Astrocyte of the spinal cord (primary cell): ENCODE measurements around the gene HPCA.

ENCODE experiments used
- DNase-seq: peaks from one replicate; pipeline ENCODE4 v3.0.0; 2011; ENCODE audit warnings: low read depth, low spot score
- H3K4me3 ChIP-seq: 2 replicates; pipeline ENCODE4 v1.5.1; 2011; ENCODE audit warnings: low read depth, mild to moderate bottlenecking, low read length, moderate library complexity
- CTCF ChIP-seq: IDR thresholded peaks from 2 replicates; pipeline ENCODE4 v1.5.1; 2012; ENCODE audit warnings: low read depth, mild to moderate bottlenecking, low read length, inconsistent platforms
- in situ Hi-C: cut with HindIII; loops from 2 replicates; pipeline ENCODE4 v1.10.0; 2017; ENCODE audit warnings: low sequenced_read_pairs

The HPCA gene

GRCh38 chr1:32867151-32867550 is 19.1 kb upstream of the HPCA start:
- TF ChIP-seq CTCF = no peak
- H3K4me3 ChIP-seq = no peak overlapping the region
- in situ Hi-C loops = no loop called here
- DNase-seq = no peak

GRCh38 chr1:32867671-32868070 is 18.6 kb upstream of the HPCA start:
- TF ChIP-seq CTCF = no peak
- DNase-seq = no peak
- in situ Hi-C loops = no loop called here
- H3K4me3 ChIP-seq = no peak overlapping the region

- no peak for TF ChIP-seq CTCF
- no peak for DNase-seq
- in situ Hi-C loops = no loop called here
- no peak overlapping the region for H3K4me3 ChIP-seq
Measured at GRCh38 chr1:32868085-32868484, 18.2 kb upstream of the HPCA start.

DNA sequence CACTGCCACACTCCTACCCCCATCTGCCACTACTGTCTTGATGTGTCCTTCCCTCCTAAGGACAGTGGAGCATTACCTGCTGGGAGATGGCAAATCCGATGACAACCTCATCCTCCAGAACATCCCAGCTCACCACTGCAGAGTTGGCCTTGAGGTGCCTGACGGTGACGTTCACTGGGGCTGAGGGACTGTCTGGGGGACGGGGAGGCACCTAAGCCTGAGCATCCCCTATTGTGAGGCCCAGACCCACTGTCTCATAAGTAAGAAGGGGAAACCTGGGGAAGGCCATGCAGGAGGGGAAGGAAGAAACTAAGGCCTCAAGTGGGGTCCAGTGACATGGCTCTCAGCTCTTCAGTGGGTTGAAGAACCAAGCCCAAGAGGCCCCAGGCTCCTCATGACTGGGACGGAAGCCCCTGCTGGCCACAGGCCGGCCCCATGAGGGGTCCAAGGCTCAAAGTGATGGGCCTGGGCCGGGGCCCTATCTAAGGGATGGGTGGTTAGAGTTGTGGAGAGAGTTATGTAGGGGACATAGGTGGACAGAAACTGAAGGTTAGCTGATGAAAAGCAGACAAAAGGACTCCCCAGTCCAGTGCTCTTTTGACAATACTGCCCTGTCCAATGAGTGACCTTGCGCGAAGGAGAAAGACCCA is 17.4 kb upstream of the HPCA start:
- H3K4me3 ChIP-seq = no peak overlapping the region
- in situ Hi-C loops = no loop called here
- TF ChIP-seq CTCF = no peak
- DNase-seq = no peak

DNA sequence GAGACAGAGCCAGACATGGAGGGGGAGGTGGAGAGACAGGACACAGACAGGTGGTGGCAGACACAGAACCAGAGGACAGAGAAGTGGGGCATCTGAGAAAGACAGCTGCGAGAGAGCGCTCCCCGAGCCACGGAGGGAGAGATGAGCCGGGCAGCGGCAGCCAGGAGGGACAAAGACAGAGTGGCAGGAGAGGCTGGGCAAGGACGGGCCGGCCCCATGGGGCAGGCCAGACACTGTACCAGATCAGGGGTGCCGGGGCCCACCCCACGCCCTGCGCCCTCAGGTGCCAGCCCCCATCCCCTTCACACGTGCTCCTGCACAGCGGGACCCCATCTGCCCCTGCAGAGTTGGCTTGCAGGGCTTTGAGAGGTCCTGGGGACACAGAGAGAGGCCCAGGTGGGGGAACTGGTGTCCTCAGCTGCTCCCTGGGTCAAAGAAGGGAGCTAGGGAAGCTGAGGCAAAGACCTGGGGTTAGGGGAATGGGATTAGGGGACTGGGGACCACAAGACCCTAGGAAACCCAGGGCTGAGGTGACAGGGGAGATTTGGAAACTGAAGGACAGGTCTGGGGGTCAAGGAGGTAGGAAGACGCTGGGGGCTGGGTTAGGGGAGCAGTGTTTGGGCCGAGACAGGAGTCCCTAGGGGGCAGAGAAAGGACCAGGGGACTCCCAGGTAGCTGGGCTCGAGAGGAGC is 16.2 kb upstream of the HPCA start:
- no peak for TF ChIP-seq CTCF
- peak overlapping the region; percentile 29 for H3K4me3 ChIP-seq
- DNase-seq = no peak
- in situ Hi-C loops = no loop called here

DNA sequence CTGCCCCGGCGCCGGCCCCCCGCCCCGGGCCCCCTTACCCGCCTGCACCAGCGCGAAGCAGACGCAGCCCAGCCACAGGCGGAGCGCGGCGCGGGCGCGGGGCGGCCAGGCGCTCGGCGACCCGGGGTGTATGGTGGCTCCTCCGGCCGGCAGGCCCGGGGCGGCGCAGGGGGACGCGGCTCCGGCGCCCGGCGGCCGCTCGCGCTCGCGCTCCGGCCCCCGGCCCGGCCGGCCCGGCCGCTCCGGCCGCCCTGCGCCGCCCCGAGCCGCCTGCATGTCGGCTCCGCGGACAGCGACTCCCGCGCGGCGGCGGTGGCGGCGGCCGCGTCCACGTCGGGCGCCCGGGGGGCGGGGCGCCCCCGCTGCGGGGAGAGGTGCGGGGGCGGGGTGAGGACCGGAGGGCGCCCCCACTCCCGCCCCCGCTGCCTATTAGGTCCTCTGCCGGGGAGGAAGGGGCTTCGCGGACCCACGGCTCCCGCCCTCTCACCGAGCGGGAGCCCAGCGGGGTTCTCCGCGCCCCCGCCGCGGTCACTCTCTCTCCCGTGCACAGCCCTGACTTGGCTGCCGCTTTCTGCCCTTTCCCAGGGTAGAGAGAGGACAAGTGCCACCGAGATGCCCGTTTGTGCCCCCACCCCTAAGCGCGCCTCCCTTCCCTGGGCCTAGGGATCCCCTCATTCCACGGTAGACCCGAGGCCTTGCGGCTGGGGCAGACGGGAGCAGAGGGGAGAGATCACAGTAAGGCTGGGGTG is 15.5 kb upstream of the HPCA start, which contains the start of gene FNDC5:
Gene FNDC5 (minus strand): TSS at position 298 of the 749 bp plus-strand sequence.
- peak within 1 kb of the TSS; percentile 48 for H3K4me3 ChIP-seq
- TF ChIP-seq CTCF = no peak
- no peak for DNase-seq
- in situ Hi-C loops = no loop called here
